ENCODE results near the gene OIT3. TPM values are rescaled to one million over a fixed set of nuclear protein-coding genes. Genes with fewer than 3 reads are reported as not detected.
"Not testable (repeated sequence)": the region's sequence is repeated elsewhere in the genome, so short reads cannot be mapped to it uniquely, and the experiment has no call there.

Gene OIT3
- polyA plus RNA-seq, 1 donor from 2014 or later = not detected

GRCh38 chr10:72913287-72913686 is 19.7 kb downstream of the OIT3 start:
- no peaks in the 10 kb centered on the region for H4K20me1 ChIP-seq (ENCODE audit: insufficient read depth)
- H3F3A ChIP-seq (ENCODE audit: insufficient read depth, low read length, poor library complexity, severe bottlenecking) = no peaks in the 10 kb centered on the region
- TF ChIP-seq EZH2 (IDR thresholded peaks at IDR 0.05; ENCODE audit: borderline replicate concordance, insufficient read depth, low read length, poor library complexity, severe bottlenecking) = no peak
- TF ChIP-seq POLR2AphosphoS5 (IDR thresholded peaks at IDR 0.05) = no peak
- H2AFZ ChIP-seq (ENCODE audit: low read depth, low read length) = no peak overlapping the region
- H3K4me2 ChIP-seq (ENCODE audit: low read length) = no peak overlapping the region
- no peak overlapping the region for H3K9ac ChIP-seq (ENCODE audit: low read length)
- H3K79me2 ChIP-seq (replicated peaks; ENCODE audit: insufficient read depth, low read length) = no peaks in the 10 kb centered on the region
- H3K9me3 ChIP-seq (ENCODE audit: low read length) = no peaks in the 10 kb centered on the region
- H3K4me3 ChIP-seq (ENCODE audit: low read length) = no peak overlapping the region
- H3K36me3 ChIP-seq (ENCODE audit: insufficient read depth, low read length) = no peaks in the 10 kb centered on the region
- no peaks in the 10 kb centered on the region for H3K9me2 ChIP-seq (ENCODE audit: insufficient read depth, low read length)
- H3K27me3 ChIP-seq (ENCODE audit: insufficient read depth, low read depth, low read length) = no peaks in the 10 kb centered on the region
- no peak overlapping the region for H3K27ac ChIP-seq (ENCODE audit: low read length)

GRCh38 chr10:72917201-72917600 is 23.7 kb downstream of the OIT3 start:
- not testable (repeated sequence) for H3K27me3 ChIP-seq (ENCODE audit: insufficient read depth, low read depth, low read length); H3K9me2 ChIP-seq (ENCODE audit: insufficient read depth, low read length); H3K27ac ChIP-seq (ENCODE audit: low read length); H3K9me3 ChIP-seq (ENCODE audit: low read length); H3K9ac ChIP-seq (ENCODE audit: low read length); H4K20me1 ChIP-seq (ENCODE audit: insufficient read depth); H3K4me2 ChIP-seq (ENCODE audit: low read length); H3K79me2 ChIP-seq (replicated peaks; ENCODE audit: insufficient read depth, low read length); H3K4me3 ChIP-seq (ENCODE audit: low read length); H3K36me3 ChIP-seq (ENCODE audit: insufficient read depth, low read length); H2AFZ ChIP-seq (ENCODE audit: low read depth, low read length); H3F3A ChIP-seq (ENCODE audit: insufficient read depth, low read length, poor library complexity, severe bottlenecking)

GRCh38 chr10:72917803-72918332 is 24.3 kb downstream of the OIT3 start:
- H3K4me2 ChIP-seq (ENCODE audit: low read length) = not testable (repeated sequence)

GRCh38 chr10:72918352-72918751 is 24.8 kb downstream of the OIT3 start:
- H3K9me2 ChIP-seq (ENCODE audit: insufficient read depth, low read length) = no peaks in the 10 kb centered on the region
- H3K9ac ChIP-seq (ENCODE audit: low read length) = no peak overlapping the region
- no peaks in the 10 kb centered on the region for H3F3A ChIP-seq (ENCODE audit: insufficient read depth, low read length, poor library complexity, severe bottlenecking)
- no peak for TF ChIP-seq RAD21 (conservative IDR thresholded peaks at IDR 0.05)
- no peak for TF ChIP-seq REST (IDR thresholded peaks at IDR 0.05; ENCODE audit: borderline replicate concordance)
- TF ChIP-seq EP300 (conservative IDR thresholded peaks at IDR 0.05; ENCODE audit: poor library complexity, severe bottlenecking) = no peak
- no peak for TF ChIP-seq EZH2 (IDR thresholded peaks at IDR 0.05; ENCODE audit: borderline replicate concordance, insufficient read depth, low read length, poor library complexity, severe bottlenecking)
- TF ChIP-seq POLR2AphosphoS5 (IDR thresholded peaks at IDR 0.05) = no peak
- no peak for TF ChIP-seq TAF1 (IDR thresholded peaks at IDR 0.05; ENCODE audit: low read depth)
- no peak for TF ChIP-seq SMC3 (conservative IDR thresholded peaks at IDR 0.05; ENCODE audit: poor library complexity)
- TF ChIP-seq MXI1 (conservative IDR thresholded peaks at IDR 0.05; ENCODE audit: poor library complexity, severe bottlenecking) = no peak
- TF ChIP-seq CTCF (IDR thresholded peaks at IDR 0.05; ENCODE audit: poor library complexity, severe bottlenecking) = no peak
- no peak overlapping the region for H3K4me3 ChIP-seq (ENCODE audit: low read length)
- H2AFZ ChIP-seq (ENCODE audit: low read depth, low read length) = no peak overlapping the region
- no peaks in the 10 kb centered on the region for H3K9me3 ChIP-seq (ENCODE audit: low read length)
- no peak overlapping the region for H3K4me2 ChIP-seq (ENCODE audit: low read length)
- no peaks in the 10 kb centered on the region for H3K27me3 ChIP-seq (ENCODE audit: insufficient read depth, low read depth, low read length)
- no peak overlapping the region for H3K27ac ChIP-seq (ENCODE audit: low read length)
- no peaks in the 10 kb centered on the region for H3K36me3 ChIP-seq (ENCODE audit: insufficient read depth, low read length)
- H4K20me1 ChIP-seq (ENCODE audit: insufficient read depth) = no peaks in the 10 kb centered on the region
- H3K79me2 ChIP-seq (replicated peaks; ENCODE audit: insufficient read depth, low read length) = no peaks in the 10 kb centered on the region

More at GRCh38 chr10:72917803-72918332, 24.3 kb downstream of the OIT3 start:
- not testable (repeated sequence) for H3K9ac ChIP-seq (ENCODE audit: low read length); H3K4me3 ChIP-seq (ENCODE audit: low read length); H4K20me1 ChIP-seq (ENCODE audit: insufficient read depth); H3K27ac ChIP-seq (ENCODE audit: low read length); H2AFZ ChIP-seq (ENCODE audit: low read depth, low read length); H3K79me2 ChIP-seq (replicated peaks; ENCODE audit: insufficient read depth, low read length); H3K9me3 ChIP-seq (ENCODE audit: low read length); H3K9me2 ChIP-seq (ENCODE audit: insufficient read depth, low read length); H3K36me3 ChIP-seq (ENCODE audit: insufficient read depth, low read length); H3F3A ChIP-seq (ENCODE audit: insufficient read depth, low read length, poor library complexity, severe bottlenecking); H3K27me3 ChIP-seq (ENCODE audit: insufficient read depth, low read depth, low read length)

GRCh38 chr10:72921147-72921683 is 27.7 kb downstream of the OIT3 start:
- H3K79me2 ChIP-seq (replicated peaks; ENCODE audit: insufficient read depth, low read length) = not testable (repeated sequence)

More at GRCh38 chr10:72921147-72921683, 27.7 kb downstream of the OIT3 start:
- not testable (repeated sequence) for H3K27ac ChIP-seq (ENCODE audit: low read length); H3K36me3 ChIP-seq (ENCODE audit: insufficient read depth, low read length); H3K4me2 ChIP-seq (ENCODE audit: low read length); H3K27me3 ChIP-seq (ENCODE audit: insufficient read depth, low read depth, low read length); H3K9me2 ChIP-seq (ENCODE audit: insufficient read depth, low read length); H3K4me3 ChIP-seq (ENCODE audit: low read length); H3F3A ChIP-seq (ENCODE audit: insufficient read depth, low read length, poor library complexity, severe bottlenecking); H4K20me1 ChIP-seq (ENCODE audit: insufficient read depth); H3K9me3 ChIP-seq (ENCODE audit: low read length); H3K9ac ChIP-seq (ENCODE audit: low read length); H2AFZ ChIP-seq (ENCODE audit: low read depth, low read length)
